Activated CD8-positive, alpha-beta memory T cell treated with anti-CD3 and anti-CD28 coated beads, Interleukin-2, amount 10 ng/mL, durations not matched to agents 7 days and 5 days (primary cell): ENCODE data around the gene TSPAN31. TPM values are rescaled to one million over a fixed set of nuclear protein-coding genes. Genes with fewer than 3 reads are reported as not detected.
"Not testable (repeated sequence)": the region's sequence is repeated elsewhere in the genome, so short reads cannot be mapped to it uniquely, and the experiment has no call there.

Experiments
- ATAC-seq: fragments of 150-1000 bp; cut with Tn5 transposase; one replicate; pipeline ENCODE4 v1.10.0; 2021; ENCODE audit warnings: moderate library complexity
- CTCF ChIA-PET: fragments of 350-600 bp; sonication (Branson Sonifier 250); formaldehyde crosslinking; loops from one replicate; lab custom pipeline; 2021; ENCODE audit warnings: antibody characterized with exemption; lab: Charles Lee
- DNase-seq: peaks from one replicate; pipeline ENCODE4 v3.0.0-alpha.2; 2020
- H3K27ac Mint-ChIP-seq: one replicate; pipeline ENCODE4 v1.8.0; 2021; ENCODE audit warnings: mild to moderate bottlenecking, mixed read lengths
- H3K27me3 Mint-ChIP-seq: one replicate; pipeline ENCODE4 v1.8.0; 2021; ENCODE audit warnings: mixed read lengths
- H3K36me3 Mint-ChIP-seq: one replicate; pipeline ENCODE4 v1.8.0; 2021; ENCODE audit warnings: mild to moderate bottlenecking, mixed read lengths
- H3K4me1 Mint-ChIP-seq: one replicate; pipeline ENCODE4 v1.8.0; 2021; ENCODE audit warnings: mixed read lengths
- H3K4me3 Mint-ChIP-seq: one replicate; pipeline ENCODE4 v1.8.0; 2021; ENCODE audit warnings: mild to moderate bottlenecking, moderate library complexity, mixed read lengths
- H3K9me3 Mint-ChIP-seq: one replicate; pipeline ENCODE4 v1.8.0; 2022; ENCODE audit warnings: low read depth, mixed read lengths
- total RNA-seq, 2 experiments: library from RNA; stranded (reverse); gene quantifications; one replicate each; pipeline ENCODE4 v1.2.3, GENCODE V29; 2021

The TSPAN31 gene
- 10 to 100 TPM in 1 of 2 experiments, 1 to 10 TPM in 1; 10.0 to 19.4 TPM for total RNA-seq

- H3K9me3 Mint-ChIP-seq, result no peaks in the 10 kb centered on the region
- H3K4me3 Mint-ChIP-seq, result peak within 1 kb of the TSS; percentile 85
- no peaks in the 10 kb centered on the region for H3K27me3 Mint-ChIP-seq
- ATAC-seq (peak; percentile 83), DNase-seq (peak; percentile 98)
- peak within 1 kb of the TSS; percentile 95 for H3K27ac Mint-ChIP-seq
- CTCF ChIA-PET, result interaction anchor here (1.2 to 2.2 kb wide), 6 partner anchors 9 to 281 kb away, joined by 3 to 17 read pairs (median 6); no protein-coding TSS in a partner anchor
- H3K36me3 Mint-ChIP-seq, result peaks cover 15% of the 10 kb centered on the region
- H3K4me1 Mint-ChIP-seq, result peaks cover 49% of the 10 kb centered on the region
Observed at GRCh38 chr12:57744777-57745484, at the start of gene TSPAN31. TSPAN31 (plus strand) TSS chr12:57745039; CDS start chr12:57745155, 116 bp downstream.

GRCh38 chr12:57695770-57696432 is 48.9 kb upstream of the TSPAN31 start:
- ATAC-seq, result no peak
- no peak for DNase-seq
- H3K4me1 Mint-ChIP-seq, result peaks cover 3% of the 10 kb centered on the region
- H3K36me3 Mint-ChIP-seq, result peaks cover 36% of the 10 kb centered on the region
- no peak overlapping the region for H3K4me3 Mint-ChIP-seq
- peaks cover 5% of the 10 kb centered on the region for H3K27me3 Mint-ChIP-seq
- no peaks in the 10 kb centered on the region for H3K9me3 Mint-ChIP-seq
- H3K27ac Mint-ChIP-seq, result no peak overlapping the region
- CTCF ChIA-PET, result interaction anchor here (0.7 to 1.1 kb wide), 2 partner anchors 112 to 636 kb away, joined by 3 read pairs; no protein-coding TSS in a partner anchor

GRCh38 chr12:57697076-57697475 is 47.8 kb upstream of the TSPAN31 start:
- CTCF ChIA-PET, result interaction anchor here (1.1 kb wide), 1 partner anchor 114 kb away, joined by 3 read pairs; no protein-coding TSS in a partner anchor
- DNase-seq, result no peak
- H3K4me3 Mint-ChIP-seq, result no peak overlapping the region
- H3K9me3 Mint-ChIP-seq, result no peaks in the 10 kb centered on the region
- H3K36me3 Mint-ChIP-seq, result peaks cover 37% of the 10 kb centered on the region
- H3K4me1 Mint-ChIP-seq, result peaks cover 3% of the 10 kb centered on the region
- no peaks in the 10 kb centered on the region for H3K27me3 Mint-ChIP-seq
- ATAC-seq, result no peak
- no peak overlapping the region for H3K27ac Mint-ChIP-seq

DNA sequence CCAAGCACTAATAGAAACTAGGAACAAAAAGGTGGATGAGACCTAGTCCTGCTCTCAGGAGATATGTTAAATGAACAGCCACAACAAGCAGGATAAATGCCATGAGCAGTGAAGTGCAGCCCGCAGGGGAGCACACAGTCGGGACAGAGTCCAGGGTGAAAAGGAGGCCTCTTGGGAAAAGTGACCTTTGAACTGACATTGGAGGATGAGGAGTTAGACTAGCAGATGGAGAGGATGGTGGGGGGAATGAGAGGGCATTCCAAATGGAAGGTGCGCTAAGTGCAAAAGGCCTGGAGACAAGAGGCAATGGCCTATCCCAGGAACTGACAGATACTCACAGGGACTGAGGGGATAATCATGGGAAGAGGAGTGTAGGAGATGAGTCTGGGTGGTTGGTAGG is 46.4 kb upstream of the TSPAN31 start:
- Mint-ChIP-seq H3K9me3 (no peaks in the 10 kb centered on the region), H3K27me3 (no peaks in the 10 kb centered on the region), H3K4me3 (no peak overlapping the region), H3K36me3 (peaks cover 50% of the 10 kb centered on the region), H3K4me1 (peaks cover 3% of the 10 kb centered on the region), H3K27ac (no peak overlapping the region)
- no peak for ATAC-seq
- no peak for DNase-seq
- CTCF ChIA-PET, result interaction anchor here (1.1 kb wide), 1 partner anchor 15 kb away, joined by 3 read pairs; no protein-coding TSS in a partner anchor

DNA sequence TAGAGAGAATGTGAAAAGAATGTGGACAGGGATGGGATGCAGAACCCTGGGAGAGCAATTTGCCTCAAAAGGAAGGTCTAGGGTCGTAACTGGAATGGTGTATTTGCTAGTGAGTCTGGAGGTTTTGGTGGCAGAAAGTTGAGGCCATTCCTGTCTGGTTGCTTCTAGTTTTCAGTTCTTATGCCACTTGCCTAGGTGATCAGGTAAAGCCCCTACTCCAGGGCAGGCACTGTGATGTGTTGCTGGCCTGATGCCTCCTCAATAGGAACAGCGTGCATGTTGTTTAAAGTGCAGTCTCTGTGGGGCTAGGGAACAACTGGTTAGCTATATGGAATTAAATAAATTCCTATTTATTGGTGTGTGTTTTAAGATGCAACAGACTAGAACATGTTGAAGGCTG is 44.5 kb upstream of the TSPAN31 start:
- CTCF ChIA-PET, result no interaction called here
- no peaks in the 10 kb centered on the region for H3K9me3 Mint-ChIP-seq
- H3K27ac Mint-ChIP-seq, result no peak overlapping the region
- peaks cover 3% of the 10 kb centered on the region for H3K4me1 Mint-ChIP-seq
- no peak for ATAC-seq
- no peaks in the 10 kb centered on the region for H3K27me3 Mint-ChIP-seq
- no peak for DNase-seq
- peaks cover 66% of the 10 kb centered on the region for H3K36me3 Mint-ChIP-seq
- H3K4me3 Mint-ChIP-seq, result no peak overlapping the region

GRCh38 chr12:57707250-57707649 is 37.6 kb upstream of the TSPAN31 start:
- H3K4me3 Mint-ChIP-seq, result no peak overlapping the region
- H3K27me3 Mint-ChIP-seq, result no peaks in the 10 kb centered on the region
- no peaks in the 10 kb centered on the region for H3K9me3 Mint-ChIP-seq
- H3K4me1 Mint-ChIP-seq, result peaks cover 8% of the 10 kb centered on the region
- no peak for DNase-seq
- H3K27ac Mint-ChIP-seq, result no peak overlapping the region
- CTCF ChIA-PET, result no interaction called here
- peaks cover 64% of the 10 kb centered on the region for H3K36me3 Mint-ChIP-seq
- no peak for ATAC-seq

DNA sequence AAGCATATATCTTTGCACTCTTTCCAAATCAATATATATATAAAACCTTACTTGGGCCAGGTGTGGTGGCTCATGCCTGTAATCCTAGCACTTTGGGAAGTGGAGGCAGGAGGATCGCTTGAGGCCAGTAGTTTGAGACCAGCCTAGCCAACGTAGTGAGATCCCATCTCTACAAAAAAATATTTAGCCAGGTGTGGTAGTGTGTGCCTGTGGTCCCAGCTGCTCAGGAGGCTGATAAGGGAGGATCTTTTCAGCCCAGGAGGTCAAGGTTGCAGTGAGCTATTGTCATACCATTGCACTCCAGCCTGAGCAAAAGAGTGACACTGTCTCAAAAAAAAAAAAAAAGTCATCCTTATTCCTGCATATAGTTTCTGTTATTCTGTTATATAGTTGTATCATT is 36.5 kb upstream of the TSPAN31 start:
- Mint-ChIP-seq H3K36me3 (peaks cover 56% of the 10 kb centered on the region), H3K27me3 (no peaks in the 10 kb centered on the region), H3K9me3 (no peaks in the 10 kb centered on the region), H3K27ac (no peak overlapping the region), H3K4me3 (no peak overlapping the region), H3K4me1 (peaks cover 8% of the 10 kb centered on the region)
- no peak for DNase-seq
- CTCF ChIA-PET, result interaction anchor here (1.6 kb wide), 1 partner anchor 25 kb away, joined by 3 read pairs; no protein-coding TSS in a partner anchor
- ATAC-seq, result no peak

- CTCF ChIA-PET, result interaction anchor here (0.8 to 1.9 kb wide), 3 partner anchors 14 to 129 kb away, joined by 3 to 4 read pairs (median 4); partner anchors contain the start of gene B4GALNT1
- Mint-ChIP-seq H3K36me3 (peaks cover 31% of the 10 kb centered on the region), H3K4me3 (no peak overlapping the region), H3K27me3 (no peaks in the 10 kb centered on the region), H3K27ac (no peak overlapping the region), H3K9me3 (no peaks in the 10 kb centered on the region), H3K4me1 (peaks cover 8% of the 10 kb centered on the region)
- DNase-seq (no peak), ATAC-seq (no peak)
Observed at GRCh38 chr12:57712701-57713100, 32.1 kb upstream of the TSPAN31 start.

- Mint-ChIP-seq H3K36me3 (peaks cover 35% of the 10 kb centered on the region), H3K4me1 (peaks cover 8% of the 10 kb centered on the region), H3K4me3 (no peak overlapping the region), H3K27ac (no peak overlapping the region), H3K9me3 (no peaks in the 10 kb centered on the region), H3K27me3 (no peaks in the 10 kb centered on the region)
- CTCF ChIA-PET, result interaction anchor here (0.8 to 1.9 kb wide), 3 partner anchors 15 to 130 kb away, joined by 3 to 4 read pairs (median 3); partner anchors contain the start of gene B4GALNT1
- no peak for ATAC-seq
- DNase-seq, result no peak
Observed at GRCh38 chr12:57713209-57713608, 31.6 kb upstream of the TSPAN31 start.

DNA sequence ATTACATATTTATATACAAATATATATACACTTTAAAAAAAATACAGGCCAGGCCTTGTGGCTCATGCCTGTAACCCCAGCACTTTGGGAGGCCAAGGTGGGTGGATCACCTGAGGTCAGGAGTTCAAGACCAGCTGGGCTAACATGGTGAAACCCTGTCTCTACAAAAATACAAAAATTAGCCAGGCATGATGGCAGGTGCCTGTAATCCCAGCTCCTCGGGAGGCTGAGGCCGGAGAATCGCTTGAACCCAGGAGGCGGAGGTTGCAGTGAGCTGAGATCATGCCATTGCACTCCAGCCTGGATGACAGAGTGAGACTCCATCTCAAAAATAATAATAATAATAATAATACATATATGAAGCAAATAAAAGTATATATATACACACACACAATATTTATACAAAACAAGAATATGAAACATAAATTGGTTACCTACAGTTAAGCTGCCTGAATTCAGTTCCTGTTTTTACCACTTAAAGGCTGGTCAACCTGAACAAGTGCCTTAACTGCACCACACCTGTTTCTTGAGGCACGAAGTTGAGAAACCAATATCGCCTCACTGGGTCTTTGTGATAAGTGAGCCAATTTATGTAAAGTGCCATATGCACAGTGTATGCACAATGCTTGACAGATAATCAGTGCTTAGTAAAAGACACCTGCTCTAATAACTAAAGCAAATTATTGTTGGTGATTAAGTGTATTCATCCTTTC is 29.6 kb upstream of the TSPAN31 start:
- H3K27ac Mint-ChIP-seq, H3K27me3 Mint-ChIP-seq, ATAC-seq, DNase-seq, H3K4me1 Mint-ChIP-seq, CTCF ChIA-PET, H3K9me3 Mint-ChIP-seq, H3K4me3 Mint-ChIP-seq: not testable (repeated sequence)
- H3K36me3 Mint-ChIP-seq, result peaks cover 32% of the 10 kb centered on the region

DNA sequence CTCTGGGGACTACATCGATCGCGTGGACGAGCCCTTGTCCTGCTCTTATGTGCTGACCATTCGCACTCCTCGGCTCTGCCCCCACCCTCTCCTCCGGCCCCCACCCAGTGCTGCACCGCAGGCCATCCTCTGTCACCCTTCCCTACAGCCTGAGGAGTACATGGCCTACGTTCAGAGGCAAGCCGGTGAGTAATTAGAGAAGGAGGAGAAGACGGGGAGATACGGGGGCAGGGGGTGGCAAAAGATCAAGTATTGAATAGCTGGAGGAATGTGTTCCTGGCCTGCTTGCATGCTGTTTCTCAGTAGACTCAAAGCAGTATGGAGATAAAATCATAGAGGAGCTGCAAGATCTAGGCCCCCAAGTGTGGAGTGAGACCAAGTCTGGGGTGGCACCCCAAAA is 29.1 kb upstream of the TSPAN31 start:
- H3K4me3 Mint-ChIP-seq, result no peak overlapping the region

DNA sequence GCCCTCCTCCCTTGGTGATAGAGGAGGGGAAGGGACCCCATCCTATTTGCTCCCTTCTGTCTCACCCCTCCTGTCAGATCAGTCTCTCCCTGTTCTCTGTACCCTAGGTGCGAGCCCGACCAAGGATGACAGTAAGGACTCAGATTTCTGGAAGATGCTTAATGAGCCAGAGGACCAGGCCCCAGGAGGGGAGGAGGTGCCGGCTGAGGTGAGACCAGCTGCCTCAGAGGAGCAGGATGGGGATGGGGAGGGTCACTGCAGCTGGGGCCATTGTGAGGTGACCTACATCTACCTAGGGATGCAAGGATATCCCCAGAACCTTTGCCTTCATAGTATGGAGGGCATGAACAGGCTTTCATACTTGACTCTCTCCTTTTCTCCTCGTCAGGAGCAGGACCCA is 28.5 kb upstream of the TSPAN31 start:
- no peaks in the 10 kb centered on the region for H3K27me3 Mint-ChIP-seq

More for the DNA sequence above, 29.1 kb upstream of the TSPAN31 start:
- ATAC-seq (no peak), DNase-seq (no peak)
- CTCF ChIA-PET, result no interaction called here
- Mint-ChIP-seq H3K27me3 (no peaks in the 10 kb centered on the region), H3K27ac (no peak overlapping the region), H3K4me1 (no peaks in the 10 kb centered on the region), H3K36me3 (peaks cover 30% of the 10 kb centered on the region), H3K9me3 (no peaks in the 10 kb centered on the region)

GRCh38 chr12:57717131-57717530 is 27.7 kb upstream of the TSPAN31 start:
- no peaks in the 10 kb centered on the region for H3K27me3 Mint-ChIP-seq
- CTCF ChIA-PET, result no interaction called here
- no peak for DNase-seq
- H3K36me3 Mint-ChIP-seq, result peaks cover 21% of the 10 kb centered on the region
- H3K27ac Mint-ChIP-seq, result no peak overlapping the region
- H3K4me3 Mint-ChIP-seq, result no peak overlapping the region
- no peaks in the 10 kb centered on the region for H3K9me3 Mint-ChIP-seq
- H3K4me1 Mint-ChIP-seq, result no peaks in the 10 kb centered on the region
- ATAC-seq, result no peak

More for the DNA sequence above, 28.5 kb upstream of the TSPAN31 start:
- peaks cover 27% of the 10 kb centered on the region for H3K36me3 Mint-ChIP-seq
- no peak overlapping the region for H3K27ac Mint-ChIP-seq
- no peaks in the 10 kb centered on the region for H3K4me1 Mint-ChIP-seq
- CTCF ChIA-PET, result no interaction called here
- no peak for DNase-seq
- no peak for ATAC-seq
- no peaks in the 10 kb centered on the region for H3K9me3 Mint-ChIP-seq
- H3K4me3 Mint-ChIP-seq, result no peak overlapping the region
